Measurements from ENCODE around the gene TMTC2.
"Not testable (repeated sequence)": the region's sequence is repeated elsewhere in the genome, so short reads cannot be mapped to it uniquely, and the experiment has no call there.

TMTC2 gene

GRCh38 chr12:82740129-82741000 lies 53.7 kb downstream of the TMTC2 start:
- H3K27me3 Mint-ChIP-seq = no peaks in the 10 kb centered on the region
- ATAC-seq = no peak
- H3K9me3 Mint-ChIP-seq = no peaks in the 10 kb centered on the region
- H3K4me3 Mint-ChIP-seq = no peak overlapping the region
- no peak overlapping the region for H3K27ac Mint-ChIP-seq
- H3K36me3 Mint-ChIP-seq = no peaks in the 10 kb centered on the region
- no peaks in the 10 kb centered on the region for H3K4me1 Mint-ChIP-seq

- H3K9me3 Mint-ChIP-seq = no peaks in the 10 kb centered on the region
- H3K4me3 Mint-ChIP-seq = no peak overlapping the region
- H3K27ac Mint-ChIP-seq = no peak overlapping the region
- H3K27me3 Mint-ChIP-seq = no peaks in the 10 kb centered on the region
- ATAC-seq = no peak
- no peaks in the 10 kb centered on the region for H3K4me1 Mint-ChIP-seq
- no peaks in the 10 kb centered on the region for H3K36me3 Mint-ChIP-seq
These were observed 58.5 kb downstream of the TMTC2 start for GRCh38 chr12:82745063-82745674.

GRCh38 chr12:82745807-82746206 lies 59.1 kb downstream of the TMTC2 start:
- no peaks in the 10 kb centered on the region for H3K4me1 Mint-ChIP-seq
- H3K36me3 Mint-ChIP-seq = no peaks in the 10 kb centered on the region
- no peaks in the 10 kb centered on the region for H3K9me3 Mint-ChIP-seq
- no peak overlapping the region for H3K4me3 Mint-ChIP-seq
- no peak for ATAC-seq
- no peaks in the 10 kb centered on the region for H3K27me3 Mint-ChIP-seq
- no peak overlapping the region for H3K27ac Mint-ChIP-seq

- no peak for ATAC-seq
- no peaks in the 10 kb centered on the region for H3K27me3 Mint-ChIP-seq
- H3K36me3 Mint-ChIP-seq = no peaks in the 10 kb centered on the region
- no peak overlapping the region for H3K27ac Mint-ChIP-seq
- no peaks in the 10 kb centered on the region for H3K4me1 Mint-ChIP-seq
- H3K4me3 Mint-ChIP-seq = no peak overlapping the region
- no peaks in the 10 kb centered on the region for H3K9me3 Mint-ChIP-seq
These were observed 60.0 kb downstream of the TMTC2 start for GRCh38 chr12:82746668-82747067.

GRCh38 chr12:82749015-82749414 lies 62.3 kb downstream of the TMTC2 start:
- Mint-ChIP-seq H3K4me3 (no peak overlapping the region), H3K9me3 (no peaks in the 10 kb centered on the region), H3K4me1 (no peaks in the 10 kb centered on the region), H3K27me3 (no peaks in the 10 kb centered on the region), H3K27ac (no peak overlapping the region), H3K36me3 (no peaks in the 10 kb centered on the region)
- no peak for ATAC-seq

- Mint-ChIP-seq H3K36me3 (no peaks in the 10 kb centered on the region), H3K27ac (no peak overlapping the region), H3K27me3 (no peaks in the 10 kb centered on the region), H3K4me1 (no peaks in the 10 kb centered on the region), H3K9me3 (no peaks in the 10 kb centered on the region), H3K4me3 (no peak overlapping the region)
- no peak for ATAC-seq
These were observed 68.2 kb downstream of the TMTC2 start for GRCh38 chr12:82754856-82755255.

GRCh38 chr12:82756303-82756702 lies 69.6 kb downstream of the TMTC2 start:
- Mint-ChIP-seq H3K4me1 (no peaks in the 10 kb centered on the region), H3K9me3 (no peaks in the 10 kb centered on the region), H3K27ac (no peak overlapping the region), H3K36me3 (no peaks in the 10 kb centered on the region), H3K4me3 (no peak overlapping the region), H3K27me3 (no peaks in the 10 kb centered on the region)
- ATAC-seq = no peak

- Mint-ChIP-seq H3K27ac (no peak overlapping the region), H3K36me3 (no peaks in the 10 kb centered on the region), H3K4me1 (no peaks in the 10 kb centered on the region), H3K27me3 (no peaks in the 10 kb centered on the region), H3K4me3 (no peak overlapping the region), H3K9me3 (no peaks in the 10 kb centered on the region)
- ATAC-seq = no peak
These were observed 70.4 kb downstream of the TMTC2 start for GRCh38 chr12:82757059-82757458.

- H3K27me3 Mint-ChIP-seq = no peaks in the 10 kb centered on the region
- H3K4me3 Mint-ChIP-seq = no peak overlapping the region
- H3K9me3 Mint-ChIP-seq = no peaks in the 10 kb centered on the region
- H3K27ac Mint-ChIP-seq = no peak overlapping the region
- no peaks in the 10 kb centered on the region for H3K4me1 Mint-ChIP-seq
- no peaks in the 10 kb centered on the region for H3K36me3 Mint-ChIP-seq
- ATAC-seq = no peak
These were observed 71.0 kb downstream of the TMTC2 start for GRCh38 chr12:82757656-82758055.

- no peaks in the 10 kb centered on the region for H3K27me3 Mint-ChIP-seq
- H3K36me3 Mint-ChIP-seq = no peaks in the 10 kb centered on the region
- H3K4me1 Mint-ChIP-seq = no peaks in the 10 kb centered on the region
- no peak overlapping the region for H3K27ac Mint-ChIP-seq
- no peaks in the 10 kb centered on the region for H3K9me3 Mint-ChIP-seq
- H3K4me3 Mint-ChIP-seq = no peak overlapping the region
- ATAC-seq = no peak
These were observed 72.1 kb downstream of the TMTC2 start for GRCh38 chr12:82758749-82759330.

GRCh38 chr12:82760423-82760822 lies 73.7 kb downstream of the TMTC2 start:
- no peaks in the 10 kb centered on the region for H3K4me1 Mint-ChIP-seq
- no peak overlapping the region for H3K27ac Mint-ChIP-seq
- H3K27me3 Mint-ChIP-seq = no peaks in the 10 kb centered on the region
- H3K4me3 Mint-ChIP-seq = no peak overlapping the region
- H3K36me3 Mint-ChIP-seq = no peaks in the 10 kb centered on the region
- no peak for ATAC-seq
- H3K9me3 Mint-ChIP-seq = no peaks in the 10 kb centered on the region

- not testable (repeated sequence) for H3K4me1 Mint-ChIP-seq, ATAC-seq, H3K4me3 Mint-ChIP-seq, H3K27me3 Mint-ChIP-seq, H3K36me3 Mint-ChIP-seq, H3K27ac Mint-ChIP-seq, H3K9me3 Mint-ChIP-seq
These were observed 78.5 kb downstream of the TMTC2 start for GRCh38 chr12:82765206-82765605.

GRCh38 chr12:82765971-82766705 lies 79.4 kb downstream of the TMTC2 start:
- H3K36me3 Mint-ChIP-seq = peaks cover 6% of the 10 kb centered on the region
- H3K27me3 Mint-ChIP-seq = no peaks in the 10 kb centered on the region
- H3K4me3 Mint-ChIP-seq = no peak overlapping the region
- H3K4me1 Mint-ChIP-seq = no peaks in the 10 kb centered on the region
- no peak overlapping the region for H3K27ac Mint-ChIP-seq
- ATAC-seq = no peak
- H3K9me3 Mint-ChIP-seq = peaks cover 3% of the 10 kb centered on the region

GRCh38 chr12:82774666-82775065 lies 88.0 kb downstream of the TMTC2 start:
- H3K36me3 Mint-ChIP-seq = no peaks in the 10 kb centered on the region
- H3K9me3 Mint-ChIP-seq = no peaks in the 10 kb centered on the region
- H3K4me1 Mint-ChIP-seq = no peaks in the 10 kb centered on the region
- H3K27me3 Mint-ChIP-seq = no peaks in the 10 kb centered on the region
- H3K27ac Mint-ChIP-seq = no peak overlapping the region
- no peak for ATAC-seq
- no peak overlapping the region for H3K4me3 Mint-ChIP-seq

- H3K36me3 Mint-ChIP-seq = no peaks in the 10 kb centered on the region
- H3K27me3 Mint-ChIP-seq = no peaks in the 10 kb centered on the region
- no peaks in the 10 kb centered on the region for H3K4me1 Mint-ChIP-seq
- ATAC-seq = no peak
- H3K9me3 Mint-ChIP-seq = no peaks in the 10 kb centered on the region
- H3K4me3 Mint-ChIP-seq = no peak overlapping the region
- no peak overlapping the region for H3K27ac Mint-ChIP-seq
These were observed 93.8 kb downstream of the TMTC2 start for GRCh38 chr12:82780517-82780916.

All from stimulated activated memory B cell treated with anti-CD40 and anti-IgM and Interleukin-4, amounts not matched to agents 10 μg/mL and 1 μg/mL and 100 μg/mL, for 72 hours (primary cell).